OCI-LY7 (cell line): ENCODE measurements around the gene PURA. TPM values are rescaled to one million over a fixed set of nuclear protein-coding genes. Genes with fewer than 3 reads are reported as not detected.

Source experiments
- BruUV-seq: library from RNA; stranded (reverse); fragments of 400-500 nt; replicated peaks from 2 replicates; lab custom pipeline; 2021; lab: Mats Ljungman, UMichigan
- CTCF ChIA-PET: fragments of 300-600 bp; sonication (Branson Sonifier 250); formaldehyde crosslinking; loops from one replicate; lab custom pipeline; 2022; ENCODE audit warnings: antibody characterized with exemption; ENCODE audit not compliant: unreplicated experiment; lab: Charles Lee
- POLR2A ChIA-PET: fragments of 300-600 bp; sonication (Branson Sonifier 250); formaldehyde crosslinking; loops from one replicate; lab custom pipeline; 2022; ENCODE audit warnings: antibody characterized with exemption; lab: Charles Lee
- DNase-seq: peaks from one replicate; pipeline ENCODE4 v3.0.0-alpha.2; 2015; ENCODE audit warnings: low spot score
- H2AFZ ChIP-seq: fragments of 200-600 bp; sonication (generic), shearing (Covaris generic); 2 replicates; pipeline ENCODE4 v1.6.1; 2014; ENCODE audit warnings: mild to moderate bottlenecking, antibody characterized with exemption, low read length, moderate library complexity
- H3K27ac ChIP-seq: fragments of 200-600 bp; sonication (generic); 2 replicates; pipeline ENCODE4 v1.5.1; 2014; ENCODE audit warnings: mixed run types, low read depth, mild to moderate bottlenecking, moderate library complexity, low read length, inconsistent platforms; ENCODE audit not compliant: poor library complexity, severe bottlenecking
- H3K36me3 ChIP-seq: fragments of 200-600 bp; sonication (generic); 2 replicates; pipeline ENCODE4 v1.6.1; 2014; ENCODE audit warnings: mild to moderate bottlenecking, antibody characterized with exemption, low read length, moderate library complexity, mixed read lengths; ENCODE audit not compliant: insufficient read depth
- H3K4me1 ChIP-seq: fragments of 200-600 bp; sonication (generic); 2 replicates; pipeline ENCODE4 v1.5.1; 2014; ENCODE audit warnings: mild to moderate bottlenecking, low read length; ENCODE audit not compliant: insufficient read depth, poor library complexity, severe bottlenecking
- H3K4me2 ChIP-seq: fragments of 200-600 bp; sonication (generic); 2 replicates; pipeline ENCODE4 v1.6.1; 2014; ENCODE audit warnings: mild to moderate bottlenecking, low read length
- H3K4me3 ChIP-seq: fragments of 200-600 bp; sonication (generic); 2 replicates; pipeline ENCODE4 v1.5.1; 2014; ENCODE audit warnings: mild to moderate bottlenecking, low read depth, low read length; ENCODE audit not compliant: poor library complexity, severe bottlenecking
- H3K79me2 ChIP-seq: fragments of 200-600 bp; sonication (generic); 2 replicates; pipeline ENCODE4 v1.6.1; 2016; ENCODE audit warnings: low read depth, mild to moderate bottlenecking, low read length, moderate library complexity, mixed read lengths; ENCODE audit not compliant: insufficient read depth
- H3K9me2 ChIP-seq: fragments of 200-600 bp; sonication (generic); 2 replicates; pipeline ENCODE4 v1.6.1; 2016; ENCODE audit warnings: mild to moderate bottlenecking, low read length, mixed read lengths; ENCODE audit not compliant: insufficient read depth
- H3K9me3 ChIP-seq: fragments of 200-600 bp; sonication (generic); 2 replicates; pipeline ENCODE4 v1.6.1; 2014; ENCODE audit warnings: mild to moderate bottlenecking, mixed run types, low read length, mixed read lengths
- H4K20me1 ChIP-seq: fragments of 200-600 bp; sonication (generic); 2 replicates; pipeline ENCODE4 v1.6.1; 2014; ENCODE audit warnings: mild to moderate bottlenecking, antibody characterized with exemption, low read length, moderate library complexity, mixed read lengths; ENCODE audit not compliant: insufficient read depth
- CTCF ChIP-seq: fragments of 200-600 bp; sonication (generic); conservative IDR thresholded peaks from 2 replicates; pipeline ENCODE4 v1.5.1; 2014; ENCODE audit warnings: mild to moderate bottlenecking, antibody characterized with exemption, low read length, moderate library complexity, mixed read lengths
- EZH2phosphoT487 ChIP-seq: fragments of 200-600 bp; sonication (generic); IDR thresholded peaks from 2 replicates; pipeline ENCODE4 v1.6.1; 2018; ENCODE audit warnings: low read depth, borderline replicate concordance, mild to moderate bottlenecking, mixed run types, antibody characterized with exemption, low read length, moderate library complexity, mixed read lengths
- intact Hi-C: fragments of 100-400 bp; cut with micrococcal nuclease; formaldehyde crosslinking; loops from one replicate; pipeline ENCODE4 v1.10.0; 2022; ENCODE audit not compliant: unreplicated experiment
- total RNA-seq, 2 experiments: library from RNA; depleted of rRNA in 1 of 2; stranded (reverse); fragments of >200 nt in 1 of 2; shearing (Covaris generic) in 1 of 2; gene quantifications; 2 replicates each; pipeline ENCODE4 v1.2.3, GENCODE V29; 2014 to 2022

The PURA gene
- total RNA-seq, 2 experiments from 2014 or later: 19.0 to 19.7 TPM

- H3K4me3 ChIP-seq: no peak overlapping the region
- no peaks in the 10 kb centered on the region for H3K9me3 ChIP-seq
- H3K4me2 ChIP-seq: no peak overlapping the region
- H3K9me2 ChIP-seq: no peaks in the 10 kb centered on the region
- TF ChIP-seq EZH2phosphoT487: no peak
- peak; percentile 52 for TF ChIP-seq CTCF
- intact Hi-C loops: loop anchor here (10.0 kb wide), 1 partner anchor 554 kb away; the partner anchor contains the start of gene UBE2D2
- ChIA-PET POLR2A (interaction anchor here (0.6 to 0.7 kb wide), 8 partner anchors 15 to 1740 kb away, joined by 3 to 5 read pairs (median 4); no protein-coding TSS in a partner anchor), CTCF (interaction anchor here (0.6 kb wide), 1 partner anchor 1030 kb away, joined by 3 read pairs; no protein-coding TSS in a partner anchor)
- H2AFZ ChIP-seq: no peak overlapping the region
- DNase-seq: no peak
- H3K27ac ChIP-seq: no peak overlapping the region
- H3K4me1 ChIP-seq: peaks cover 34% of the 10 kb centered on the region
- TSS peak; percentile 13 for BruUV-seq
- H3K36me3 ChIP-seq: peaks cover 10% of the 10 kb centered on the region
- peaks cover 25% of the 10 kb centered on the region for H4K20me1 ChIP-seq
- peaks cover 48% of the 10 kb centered on the region for H3K79me2 ChIP-seq
Observed at GRCh38 chr5:140118302-140118936, 4.5 kb downstream of the PURA start.

GRCh38 chr5:140125637-140126036 is 11.7 kb downstream of the PURA start, which contains the start of gene IGIP:
TSS of gene IGIP (plus strand) at chr5:140125937. CDS start at chr5:140128477, 2,540 bp downstream.
- no peak for TF ChIP-seq EZH2phosphoT487
- no peak for TF ChIP-seq CTCF
- H3K4me3 ChIP-seq: no peak within 1 kb of the TSS
- POLR2A ChIA-PET: no interaction called here
- H3K9me3 ChIP-seq: no peaks in the 10 kb centered on the region
- H3K79me2 ChIP-seq: no peaks in the 10 kb centered on the region
- H3K9me2 ChIP-seq: no peaks in the 10 kb centered on the region
- no peaks in the 10 kb centered on the region for H3K4me1 ChIP-seq
- CTCF ChIA-PET: no interaction called here
- intact Hi-C loops: no loop called here
- H2AFZ ChIP-seq: no peak within 1 kb of the TSS
- no peak for DNase-seq
- no peak within 1 kb of the TSS for H3K27ac ChIP-seq
- H3K4me2 ChIP-seq: no peak within 1 kb of the TSS
- no peaks in the 10 kb centered on the region for H4K20me1 ChIP-seq
- H3K36me3 ChIP-seq: no peaks in the 10 kb centered on the region
- BruUV-seq: no TSS peak

GRCh38 chr5:140126315-140127012 is 12.6 kb downstream of the PURA start:
- H4K20me1 ChIP-seq: no peaks in the 10 kb centered on the region
- no peak overlapping the region for H3K4me2 ChIP-seq
- intact Hi-C loops: no loop called here
- H3K9me2 ChIP-seq: no peaks in the 10 kb centered on the region
- POLR2A ChIA-PET: no interaction called here
- H3K9me3 ChIP-seq: no peaks in the 10 kb centered on the region
- no peak for DNase-seq
- H3K4me1 ChIP-seq: peaks cover under 1% of the 10 kb centered on the region
- H3K79me2 ChIP-seq: no peaks in the 10 kb centered on the region
- H3K27ac ChIP-seq: no peak overlapping the region
- H3K36me3 ChIP-seq: no peaks in the 10 kb centered on the region
- H2AFZ ChIP-seq: no peak overlapping the region
- TF ChIP-seq CTCF: no peak
- TF ChIP-seq EZH2phosphoT487: no peak
- BruUV-seq: no TSS peak
- CTCF ChIA-PET: no interaction called here
- no peak overlapping the region for H3K4me3 ChIP-seq
